Measurements from ENCODE around the gene MRM3. TPM values are rescaled to one million over a fixed set of nuclear protein-coding genes. Genes with fewer than 3 reads are reported as not detected.

The MRM3 gene, protein sequence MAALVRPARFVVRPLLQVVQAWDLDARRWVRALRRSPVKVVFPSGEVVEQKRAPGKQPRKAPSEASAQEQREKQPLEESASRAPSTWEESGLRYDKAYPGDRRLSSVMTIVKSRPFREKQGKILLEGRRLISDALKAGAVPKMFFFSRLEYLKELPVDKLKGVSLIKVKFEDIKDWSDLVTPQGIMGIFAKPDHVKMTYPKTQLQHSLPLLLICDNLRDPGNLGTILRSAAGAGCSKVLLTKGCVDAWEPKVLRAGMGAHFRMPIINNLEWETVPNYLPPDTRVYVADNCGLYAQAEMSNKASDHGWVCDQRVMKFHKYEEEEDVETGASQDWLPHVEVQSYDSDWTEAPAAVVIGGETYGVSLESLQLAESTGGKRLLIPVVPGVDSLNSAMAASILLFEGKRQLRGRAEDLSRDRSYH
- total RNA-seq (10 to 100 TPM; 18.6 to 20.9 TPM), polyA plus RNA-seq (10 to 100 TPM; 20.0 to 32.6 TPM)

DNA sequence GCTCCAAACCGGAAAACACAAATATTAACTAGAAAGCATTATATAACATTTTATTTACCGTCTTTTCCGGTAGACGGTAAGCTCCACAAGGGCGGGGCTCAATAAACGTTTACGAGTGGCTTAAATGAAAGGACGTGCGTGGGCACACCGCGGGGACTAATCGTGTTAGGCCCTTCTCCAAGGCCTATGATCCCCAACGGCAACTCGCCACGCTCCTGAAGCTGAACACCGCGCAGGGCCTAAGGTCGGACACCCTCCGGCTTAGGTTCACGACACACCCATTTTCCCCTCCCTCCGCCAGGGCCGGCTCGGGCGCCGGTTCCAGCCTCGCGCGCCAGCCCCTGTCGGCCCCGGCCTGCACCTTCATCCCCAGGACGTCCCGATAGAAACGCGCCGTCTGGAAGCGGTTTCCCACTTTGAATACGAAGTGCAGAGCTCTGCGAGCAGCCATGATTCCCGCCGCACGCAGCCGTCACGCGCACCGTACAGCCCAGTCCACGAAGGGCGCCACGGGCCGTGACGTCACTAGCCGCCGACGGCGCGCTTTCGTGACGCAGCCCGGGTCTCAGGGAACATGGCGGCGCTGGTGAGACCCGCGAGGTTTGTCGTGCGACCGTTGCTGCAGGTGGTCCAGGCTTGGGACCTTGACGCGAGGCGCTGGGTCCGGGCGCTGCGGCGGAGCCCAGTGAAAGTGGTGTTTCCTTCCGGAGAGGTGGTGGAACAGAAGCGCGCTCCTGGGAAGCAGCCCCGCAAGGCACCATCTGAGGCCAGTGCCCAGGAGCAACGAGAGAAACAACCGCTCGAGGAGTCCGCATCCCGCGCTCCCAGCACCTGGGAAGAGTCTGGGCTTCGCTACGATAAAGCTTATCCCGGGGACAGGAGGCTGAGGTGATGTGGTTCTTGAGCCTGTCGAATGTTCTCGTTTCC lies at the start of gene MRM3, which contains the start of gene GLOD4:
Gene MRM3, plus strand, starts transcription at position 549 of the 927 bp plus-strand sequence. Its CDS starts 26 bp downstream, at position 575.
Gene GLOD4, minus strand, starts transcription at position 476 of the 927 bp plus-strand sequence. Its CDS starts 25 bp downstream, at position 451.
- peaks cover 22 to 43% (median 34%) of the 10 kb centered on the region in 4 donors for H3K4me1 Mint-ChIP-seq
- H3K27ac Mint-ChIP-seq: peak within 1 kb of the TSS; percentile 96 to 99 (median 99)
- Histone ChIP-seq H3K27me3 (ENCODE audit: insufficient read depth, low read length) (no peaks in the 10 kb centered on the region), H3K27ac (ENCODE audit: low read depth, low read length) (peak within 1 kb of the TSS; percentile 90), H3K9me3 (ENCODE audit: control insufficient read depth in 1 of 2, low read length in 2 of 2) (no peaks in the 10 kb centered on the region), H3K36me3 (ENCODE audit: insufficient read depth, low read length) (peaks cover 15% of the 10 kb centered on the region), H3K4me1 (ENCODE audit: insufficient read depth, low read length) (peaks cover 38% of the 10 kb centered on the region), H3K4me3 (ENCODE audit: low read length in 2 of 2) (peak within 1 kb of the TSS; percentile 99 to 100)
- H3K36me3 Mint-ChIP-seq: peaks cover 12 to 54% of the 10 kb centered on the region in 2 donors
- CTCF ChIA-PET (ENCODE audit: partially characterized antibody): interaction anchor here (1.2 to 2.9 kb wide), 7 partner anchors 13 to 274 kb away, joined by 3 to 16 read pairs (median 6); partner anchors contain the start of genes GEMIN4 and TIMM22
- intact Hi-C loops (cut with micrococcal nuclease): loop anchor here (1.0 kb wide), 3 partner anchors 30 to 372 kb away; partner anchors contain the start of gene GEMIN4
- H3K4me3 Mint-ChIP-seq: peak within 1 kb of the TSS; percentile 94 to 98 (median 96)
- no peaks in the 10 kb centered on the region for H3K27me3 Mint-ChIP-seq
- peaks cover 0 to 3% (median 0%) of the 10 kb centered on the region in 8 donors for H3K9me3 Mint-ChIP-seq
- peak; percentile 93 to 97 (median 95) for DNase-seq
- POLR2A ChIA-PET (ENCODE audit: partially characterized antibody): interaction anchor here (0.9 to 3.5 kb wide), 13 partner anchors 8 to 365 kb away, joined by 3 to 37 read pairs (median 8); partner anchors contain the start of genes GEMIN4, NXN, TIMM22 and VPS53

DNA sequence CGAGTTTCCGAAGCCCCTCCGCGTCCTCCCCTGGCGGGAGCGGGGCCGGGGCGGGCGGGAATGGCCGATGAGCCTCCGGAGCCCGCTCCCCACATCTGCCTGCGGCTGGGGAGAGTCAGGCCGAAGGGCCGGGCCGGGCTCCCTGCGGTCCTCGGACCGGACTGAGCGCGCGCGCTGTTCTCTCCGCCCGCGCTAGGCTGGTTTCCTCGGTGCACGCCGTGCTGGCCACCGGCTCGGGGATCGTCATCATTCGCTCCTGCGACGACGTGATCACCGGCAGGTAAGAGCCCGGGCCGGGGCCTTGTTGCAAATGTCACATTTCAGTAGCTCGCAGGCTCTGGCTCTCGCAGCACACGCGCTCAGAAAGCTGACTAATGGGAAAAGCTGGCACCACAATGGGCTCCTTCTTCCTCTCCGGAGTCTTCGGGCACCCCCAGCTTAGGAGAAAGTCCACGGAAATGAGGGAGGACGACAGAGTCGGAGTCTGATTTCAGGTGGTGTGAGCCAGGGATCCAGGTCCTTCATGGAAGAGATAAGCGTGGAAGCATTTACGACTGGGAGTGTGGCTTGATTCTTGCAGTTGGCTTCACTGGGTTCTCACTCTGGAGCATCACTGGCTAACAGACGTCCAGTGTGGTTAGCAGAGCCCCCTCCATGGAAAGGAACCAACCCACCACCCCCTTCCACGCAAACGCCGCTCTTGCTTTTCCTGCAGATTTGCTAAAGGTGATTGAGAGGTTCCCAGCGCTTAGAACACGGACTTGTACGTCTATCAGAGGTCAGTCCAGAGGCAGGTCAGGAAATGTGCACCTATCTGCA lies 49.0 kb upstream of the MRM3 start:
- no peak overlapping the region for H3K27ac ChIP-seq (ENCODE audit: low read depth, low read length)
- H3K9me3 ChIP-seq (ENCODE audit: control insufficient read depth in 1 of 2, low read length in 2 of 2): no peaks in the 10 kb centered on the region
- ChIA-PET POLR2A (ENCODE audit: partially characterized antibody) (interaction anchor here (0.7 to 1.0 kb wide), 2 partner anchors 18 to 20 kb away, joined by 3 to 5 read pairs; no protein-coding TSS in a partner anchor), CTCF (ENCODE audit: partially characterized antibody) (interaction anchor here (1.2 kb wide), 1 partner anchor 22 kb away, joined by 5 read pairs; no protein-coding TSS in a partner anchor)
- DNase-seq: peak in 1 of 5 donors; percentile 15
- H3K4me3 ChIP-seq (ENCODE audit: low read length in 2 of 2): peak overlapping the region in 1 of 2 donors; percentile 32
- peak overlapping the region in 3 of 7 donors; percentile 29 to 71 (median 63) for H3K27ac Mint-ChIP-seq
- no peaks in the 10 kb centered on the region for H3K9me3 Mint-ChIP-seq
- H3K27me3 Mint-ChIP-seq: peaks cover 0 to 4% of the 10 kb centered on the region in 2 donors
- H3K27me3 ChIP-seq (ENCODE audit: insufficient read depth, low read length): no peaks in the 10 kb centered on the region
- H3K4me3 Mint-ChIP-seq: peak overlapping the region; percentile 79 to 86 (median 80)
- no peaks in the 10 kb centered on the region for H3K36me3 ChIP-seq (ENCODE audit: insufficient read depth, low read length)
- H3K36me3 Mint-ChIP-seq: no peaks in the 10 kb centered on the region
- H3K4me1 ChIP-seq (ENCODE audit: insufficient read depth, low read length): peaks cover 5% of the 10 kb centered on the region
- intact Hi-C loops (cut with micrococcal nuclease): loop anchor here (2.0 kb wide), 1 partner anchor 20 kb away; the partner anchor contains the start of gene GEMIN4
- H3K4me1 Mint-ChIP-seq: peaks cover 0 to 11% (median 5%) of the 10 kb centered on the region in 4 donors

DNA sequence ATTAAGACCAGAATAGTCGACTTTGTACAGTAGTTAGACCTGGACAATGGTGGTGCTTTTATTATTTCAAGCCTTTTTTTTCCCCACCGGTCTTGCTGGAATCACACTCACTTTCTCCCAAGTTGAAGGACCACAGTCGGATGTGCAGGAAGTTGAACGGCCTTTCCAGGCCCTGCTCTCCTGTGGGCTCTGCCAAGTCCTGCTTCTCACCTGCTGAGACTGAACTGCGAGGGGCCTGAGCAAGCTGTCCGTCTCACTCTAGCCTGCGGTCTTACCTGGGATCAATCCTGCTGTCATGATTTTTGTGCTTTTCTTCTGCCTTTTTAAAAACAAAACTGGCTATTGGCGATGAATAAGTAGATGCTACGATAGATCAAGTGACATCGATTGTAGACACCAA lies 48.4 kb upstream of the MRM3 start:
- POLR2A ChIA-PET (ENCODE audit: partially characterized antibody): interaction anchor here (0.7 to 1.0 kb wide), 2 partner anchors 18 to 19 kb away, joined by 3 to 5 read pairs; no protein-coding TSS in a partner anchor
- Histone ChIP-seq H3K27ac (ENCODE audit: low read depth, low read length) (no peak overlapping the region), H3K9me3 (ENCODE audit: control insufficient read depth in 1 of 2, low read length in 2 of 2) (no peaks in the 10 kb centered on the region), H3K4me1 (ENCODE audit: insufficient read depth, low read length) (peaks cover 5% of the 10 kb centered on the region), H3K27me3 (ENCODE audit: insufficient read depth, low read length) (no peaks in the 10 kb centered on the region), H3K4me3 (ENCODE audit: low read length in 2 of 2) (no peak overlapping the region), H3K36me3 (ENCODE audit: insufficient read depth, low read length) (no peaks in the 10 kb centered on the region)
- Mint-ChIP-seq H3K4me3 (peak overlapping the region; percentile 37 to 83 (median 79)), H3K9me3 (no peaks in the 10 kb centered on the region), H3K36me3 (no peaks in the 10 kb centered on the region), H3K4me1 (peaks cover 0 to 11% (median 5%) of the 10 kb centered on the region in 4 donors), H3K27me3 (peaks cover 0 to 2% of the 10 kb centered on the region in 2 donors), H3K27ac (peak overlapping the region in 3 of 7 donors; percentile 41 to 74 (median 62))
- CTCF ChIA-PET (ENCODE audit: partially characterized antibody): interaction anchor here (1.2 kb wide), 1 partner anchor 21 kb away, joined by 5 read pairs; no protein-coding TSS in a partner anchor
- DNase-seq: no peak
- intact Hi-C loops (cut with micrococcal nuclease): loop anchor here (2.0 kb wide), 1 partner anchor 19 kb away; the partner anchor contains the start of gene GEMIN4

DNA sequence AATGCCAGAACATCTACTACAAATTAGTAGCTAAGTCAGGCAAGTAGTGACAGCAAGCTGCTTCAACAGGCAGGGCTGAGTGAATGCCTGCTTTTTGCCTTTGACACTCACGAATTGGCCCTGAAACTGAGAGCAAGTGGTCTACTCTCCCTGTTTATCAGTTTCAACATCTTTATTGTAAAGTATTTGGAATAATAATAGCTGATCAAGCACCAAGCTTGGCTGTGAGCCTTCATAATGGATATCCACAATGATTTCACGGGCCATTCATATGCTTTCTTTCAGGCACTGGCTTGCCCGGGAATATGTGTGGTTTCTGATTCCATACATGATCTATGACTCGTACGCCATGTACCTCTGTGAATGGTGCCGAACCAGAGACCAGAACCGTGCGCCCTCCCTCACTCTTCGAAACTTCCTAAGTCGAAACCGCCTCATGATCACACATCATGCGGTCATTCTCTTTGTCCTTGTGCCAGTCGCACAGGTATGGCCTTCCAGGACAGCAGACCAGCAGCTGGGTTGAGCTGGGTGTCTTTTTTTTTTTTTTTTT lies 44.5 kb upstream of the MRM3 start:
- Mint-ChIP-seq H3K4me3 (no peak overlapping the region), H3K27me3 (no peaks in the 10 kb centered on the region), H3K36me3 (peaks cover 3 to 11% of the 10 kb centered on the region in 2 donors), H3K9me3 (no peaks in the 10 kb centered on the region), H3K4me1 (peaks cover 6 to 27% (median 9%) of the 10 kb centered on the region in 4 donors), H3K27ac (no peak overlapping the region)
- ChIA-PET CTCF (ENCODE audit: partially characterized antibody) (no interaction called here), POLR2A (ENCODE audit: partially characterized antibody) (no interaction called here)
- H3K4me3 ChIP-seq (ENCODE audit: low read length in 2 of 2): no peak overlapping the region
- DNase-seq: no peak
- no peaks in the 10 kb centered on the region for H3K9me3 ChIP-seq (ENCODE audit: control insufficient read depth in 1 of 2, low read length in 2 of 2)
- intact Hi-C loops (cut with micrococcal nuclease): no loop called here
- no peaks in the 10 kb centered on the region for H3K36me3 ChIP-seq (ENCODE audit: insufficient read depth, low read length)
- no peak overlapping the region for H3K27ac ChIP-seq (ENCODE audit: low read depth, low read length)
- no peaks in the 10 kb centered on the region for H3K4me1 ChIP-seq (ENCODE audit: insufficient read depth, low read length)
- no peaks in the 10 kb centered on the region for H3K27me3 ChIP-seq (ENCODE audit: insufficient read depth, low read length)

DNA sequence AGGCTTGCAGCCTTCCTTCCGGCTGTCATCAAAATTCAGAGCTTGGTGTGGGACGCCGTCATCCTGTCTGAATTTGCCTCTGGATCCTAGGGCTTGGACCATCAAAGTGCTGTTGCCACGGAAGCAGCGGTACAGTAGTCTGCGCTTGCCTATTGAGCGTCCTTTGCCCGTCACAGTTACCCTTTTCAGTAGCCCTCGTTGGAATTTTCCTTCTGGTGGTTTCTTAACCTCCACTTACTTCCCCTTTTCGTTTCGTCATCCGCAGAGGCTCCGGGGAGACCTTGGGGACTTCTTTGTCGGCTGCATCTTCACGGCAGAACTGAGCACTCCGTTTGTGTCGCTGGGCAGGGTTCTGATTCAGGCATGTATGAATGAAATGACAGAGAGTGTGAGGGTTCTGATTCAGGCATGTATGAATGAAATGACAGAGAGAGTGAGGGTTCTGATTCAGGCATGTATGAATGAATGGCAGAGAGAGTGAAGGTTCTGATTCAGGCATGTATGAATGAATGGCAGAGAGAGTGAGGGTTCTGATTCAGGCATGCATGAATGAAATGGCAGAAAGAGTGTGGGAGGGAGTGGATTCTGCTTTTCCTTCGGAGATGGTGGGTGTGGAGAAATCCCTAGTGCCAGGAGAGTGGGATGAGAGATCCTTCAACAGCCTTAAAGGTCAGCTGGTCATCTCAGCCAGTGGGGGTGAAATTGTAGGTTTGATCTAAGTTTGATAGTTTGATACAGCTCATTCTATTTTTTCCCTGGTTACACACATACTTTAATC lies 41.7 kb upstream of the MRM3 start:
- peaks cover 6 to 16% (median 9%) of the 10 kb centered on the region in 4 donors for H3K4me1 Mint-ChIP-seq
- no peaks in the 10 kb centered on the region for H3K9me3 ChIP-seq (ENCODE audit: control insufficient read depth in 1 of 2, low read length in 2 of 2)
- H3K36me3 Mint-ChIP-seq: peaks cover 13 to 19% of the 10 kb centered on the region in 2 donors
- no peak overlapping the region for H3K4me3 ChIP-seq (ENCODE audit: low read length in 2 of 2)
- H3K27me3 ChIP-seq (ENCODE audit: insufficient read depth, low read length): no peaks in the 10 kb centered on the region
- H3K27ac Mint-ChIP-seq: peak overlapping the region; percentile 8 to 77 (median 65)
- H3K27me3 Mint-ChIP-seq: no peaks in the 10 kb centered on the region
- peak overlapping the region in 5 of 8 donors; percentile 22 to 68 (median 26) for H3K4me3 Mint-ChIP-seq
- H3K36me3 ChIP-seq (ENCODE audit: insufficient read depth, low read length): peaks cover 17% of the 10 kb centered on the region
- intact Hi-C loops (cut with micrococcal nuclease): no loop called here
- ChIA-PET CTCF (ENCODE audit: partially characterized antibody) (no interaction called here), POLR2A (ENCODE audit: partially characterized antibody) (no interaction called here)
- DNase-seq: peak in 2 of 5 donors; percentile 20 to 66
- no peak overlapping the region for H3K27ac ChIP-seq (ENCODE audit: low read depth, low read length)
- H3K4me1 ChIP-seq (ENCODE audit: insufficient read depth, low read length): no peaks in the 10 kb centered on the region
- no peaks in the 10 kb centered on the region for H3K9me3 Mint-ChIP-seq

Data from CD4-positive, alpha-beta memory T cell (primary cell).